GM18498 (cell line): Measurements from ENCODE around the gene HUWE1.
"Not testable (repeated sequence)": the region's sequence is repeated elsewhere in the genome, so short reads cannot be mapped to it uniquely, and the experiment has no call there.

Experiments
- ATAC-seq: cut with Tn5 transposase; IDR thresholded peaks from one replicate; pipeline ENCODE4 v1.9.1; 2021; ENCODE audit warnings: mild to moderate bottlenecking, moderate library complexity; ENCODE audit not compliant: unreplicated experiment

The HUWE1 gene

DNA sequence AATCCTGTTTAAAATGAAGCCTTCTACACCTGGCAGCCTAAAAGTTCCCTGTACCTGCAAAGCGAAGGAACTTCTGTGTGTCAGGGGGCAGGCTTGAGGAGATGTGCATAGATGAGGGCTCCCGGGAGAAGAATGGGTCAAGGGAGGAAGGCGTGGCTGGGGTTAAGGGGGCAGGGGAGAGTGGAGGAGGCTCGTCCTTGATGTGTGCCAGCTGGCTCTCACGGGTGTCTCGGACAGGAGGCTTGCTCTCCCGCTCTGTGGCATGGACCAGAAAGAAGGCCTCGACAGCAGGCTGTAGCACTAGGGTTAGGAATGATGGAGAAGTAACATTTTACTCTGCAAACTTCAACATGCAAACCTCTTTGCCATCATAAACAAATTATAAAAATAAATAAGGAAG lies 147.7 kb downstream of the HUWE1 start:
- no peak for ATAC-seq

DNA sequence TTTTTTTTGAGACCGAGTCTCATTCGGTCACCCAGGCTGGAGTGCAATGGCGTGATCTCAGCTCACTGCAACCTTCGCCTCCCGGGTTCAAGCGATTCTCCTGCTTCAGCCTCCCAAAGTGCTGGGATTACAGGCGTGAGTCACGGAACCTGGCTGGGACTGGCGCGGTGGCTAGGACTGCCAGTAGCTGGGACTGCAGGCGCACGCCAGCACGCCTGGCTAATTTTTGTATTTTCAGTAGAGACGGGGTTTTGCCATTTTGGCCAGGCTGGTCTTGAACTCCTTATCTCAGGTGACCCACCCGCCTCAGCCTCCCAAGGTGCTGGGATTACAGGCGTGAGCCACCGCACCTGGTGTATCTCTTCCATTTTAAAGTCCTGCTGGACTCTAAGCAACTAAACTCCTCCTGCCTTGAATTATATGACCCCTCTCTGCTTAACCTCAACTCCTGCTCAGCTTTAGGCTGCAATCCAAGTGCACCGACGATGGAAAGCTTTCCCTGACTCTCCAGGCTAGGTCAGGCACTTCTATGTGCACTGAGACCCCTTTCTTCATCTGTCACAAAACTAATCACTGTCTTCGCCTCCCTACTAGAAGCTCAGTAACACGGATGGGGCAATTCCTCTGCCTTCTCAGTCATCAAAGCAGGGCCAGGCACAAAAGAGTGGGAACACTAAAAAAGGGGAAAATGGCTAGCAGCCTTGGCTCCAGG lies 155.1 kb downstream of the HUWE1 start:
- ATAC-seq: not testable (repeated sequence)

DNA sequence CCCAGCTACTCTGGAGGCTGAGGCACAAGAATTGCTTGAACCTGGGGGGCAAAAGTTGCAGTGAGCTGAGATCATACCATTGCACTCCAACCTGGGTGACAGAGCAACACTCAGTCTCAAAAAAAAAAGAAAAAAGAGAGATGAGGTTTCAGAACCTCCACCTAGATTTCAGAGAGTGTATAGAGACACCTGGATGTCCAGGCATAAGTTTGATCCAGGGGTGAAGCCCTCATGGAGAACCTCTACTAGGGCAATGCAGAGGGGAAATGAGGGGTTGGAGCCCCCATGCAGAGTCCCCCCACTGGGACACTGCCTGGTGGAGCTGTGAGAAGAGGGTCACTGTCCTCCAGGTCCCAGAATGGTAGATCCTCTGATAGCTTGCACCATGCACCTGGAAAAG lies 159.5 kb downstream of the HUWE1 start:
- ATAC-seq: no peak

DNA sequence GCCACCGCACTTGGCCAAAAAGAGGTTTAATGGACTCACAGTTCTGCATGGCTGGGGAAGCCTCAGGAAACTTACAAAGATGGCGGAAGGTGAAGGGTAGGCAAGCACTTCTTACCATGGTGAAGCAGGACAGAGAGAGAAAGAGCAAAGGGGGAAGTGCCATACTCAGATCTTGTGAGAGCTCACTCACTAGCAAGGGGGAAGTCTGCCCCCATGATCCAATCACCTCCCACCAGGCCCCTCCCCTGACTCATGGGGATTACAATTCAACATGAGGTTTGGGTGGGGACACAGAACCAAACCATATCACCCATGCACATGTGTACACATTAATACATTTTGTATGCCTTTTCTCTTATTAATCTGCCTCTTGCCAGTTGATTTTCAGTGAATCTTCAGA lies 175.2 kb downstream of the HUWE1 start:
- no peak for ATAC-seq

DNA sequence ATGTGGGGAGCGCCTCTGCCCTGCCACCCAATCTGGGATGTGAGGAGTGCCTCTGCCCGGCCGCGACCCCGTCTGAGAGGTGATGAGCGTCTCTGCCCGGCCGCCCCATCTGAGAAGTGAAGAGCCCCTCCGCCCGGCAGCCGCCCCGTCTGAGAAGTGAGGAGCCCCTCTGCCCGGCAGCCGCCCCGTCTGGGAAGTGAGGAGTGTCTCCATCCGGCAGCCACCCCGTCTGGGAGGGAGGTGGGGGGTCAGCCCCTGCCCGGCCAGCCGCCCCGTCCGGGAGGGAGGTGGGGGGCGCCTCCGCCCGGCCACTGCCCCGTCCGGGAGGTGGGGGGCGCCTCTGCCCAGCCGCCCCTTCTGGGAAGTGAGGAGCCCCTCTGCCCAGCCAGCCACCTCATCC lies 182.5 kb downstream of the HUWE1 start:
- not testable (repeated sequence) for ATAC-seq

DNA sequence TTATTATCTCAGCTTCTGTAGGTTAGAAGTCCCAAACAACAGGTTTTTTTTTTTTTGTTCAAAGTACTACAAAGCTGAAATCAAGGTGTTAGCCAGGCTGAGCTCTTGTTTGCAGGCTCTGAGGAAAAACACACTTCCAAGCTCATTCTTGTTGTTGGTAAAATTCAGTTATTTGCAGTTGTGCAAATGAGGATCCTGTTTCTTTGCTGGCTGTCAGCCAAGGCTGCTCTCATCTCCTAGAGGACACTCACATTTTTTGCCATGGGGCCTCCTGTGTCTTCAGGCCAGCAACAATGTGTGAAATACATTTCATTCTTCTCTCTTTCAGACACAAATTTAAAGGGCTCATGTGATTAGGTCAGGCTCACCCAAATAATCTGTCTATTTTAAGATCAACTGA lies 192.1 kb downstream of the HUWE1 start:
- ATAC-seq: no peak

DNA sequence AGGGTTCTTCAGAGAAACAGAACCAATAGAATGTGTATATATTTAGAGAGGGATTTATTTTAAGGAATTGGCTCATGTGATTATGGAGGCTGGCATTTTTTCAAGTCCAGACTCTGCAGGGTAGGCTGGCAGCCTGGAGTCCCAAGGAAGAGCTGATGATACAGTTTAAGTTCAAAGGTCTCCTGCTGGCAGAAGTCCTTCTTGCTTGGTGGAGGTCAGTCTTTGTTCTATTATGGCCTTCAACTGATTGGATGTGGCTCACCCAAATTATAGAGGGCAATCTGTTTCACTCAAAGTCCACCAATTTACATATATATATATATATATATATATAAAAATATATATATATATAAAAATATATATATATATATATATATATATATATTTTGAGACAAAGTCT lies 200.2 kb downstream of the HUWE1 start:
- ATAC-seq: no peak

DNA sequence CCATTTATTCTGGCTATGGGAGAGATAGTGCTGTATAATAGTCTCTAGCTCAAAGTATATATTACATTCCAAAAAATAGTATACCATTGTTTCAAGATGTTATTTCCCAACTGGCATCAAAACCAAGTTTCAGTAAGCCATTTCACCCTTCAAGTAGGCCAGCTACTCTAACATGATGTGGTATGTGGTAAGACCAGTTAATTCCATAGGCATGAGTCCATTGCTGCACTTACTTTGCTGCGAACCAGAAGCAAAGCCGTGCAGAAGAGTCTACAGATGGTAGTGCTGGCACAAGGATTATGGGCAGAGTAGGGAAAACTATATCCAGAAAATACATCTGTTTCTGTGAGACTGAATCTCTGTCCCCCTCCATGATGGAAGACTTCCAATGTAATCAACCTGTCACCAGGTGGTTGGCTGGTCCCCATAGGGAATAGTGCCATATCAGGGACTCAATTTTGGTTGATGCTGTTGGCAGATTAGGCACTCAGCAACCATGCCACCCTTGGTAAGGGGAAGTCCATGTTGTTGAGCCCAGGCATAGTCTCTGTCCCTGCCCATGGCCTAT lies 202.6 kb downstream of the HUWE1 start:
- no peak for ATAC-seq

DNA sequence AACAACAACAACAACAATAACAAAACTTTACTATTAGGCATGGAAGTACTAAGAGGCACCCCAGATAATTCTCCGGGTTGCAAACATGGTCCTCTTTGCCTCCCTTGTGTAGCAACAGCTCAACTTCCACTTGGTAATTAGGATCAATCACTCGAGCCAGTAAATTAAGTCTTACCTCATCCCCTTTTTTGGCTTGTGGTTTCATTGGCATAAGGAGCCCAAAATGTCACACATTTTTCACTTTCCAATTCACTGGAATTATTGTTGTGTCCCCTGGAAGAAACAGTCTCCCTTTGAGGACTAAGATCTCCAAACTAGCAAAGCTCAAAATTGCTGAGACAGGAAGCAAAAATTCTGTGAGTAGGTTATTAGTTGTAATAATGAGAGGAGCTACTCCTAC lies 203.1 kb downstream of the HUWE1 start:
- ATAC-seq: no peak
